Measurements from ENCODE around the gene DCN.
"Not testable (repeated sequence)": the region's sequence is repeated elsewhere in the genome, so short reads cannot be mapped to it uniquely, and the experiment has no call there.

DNA sequence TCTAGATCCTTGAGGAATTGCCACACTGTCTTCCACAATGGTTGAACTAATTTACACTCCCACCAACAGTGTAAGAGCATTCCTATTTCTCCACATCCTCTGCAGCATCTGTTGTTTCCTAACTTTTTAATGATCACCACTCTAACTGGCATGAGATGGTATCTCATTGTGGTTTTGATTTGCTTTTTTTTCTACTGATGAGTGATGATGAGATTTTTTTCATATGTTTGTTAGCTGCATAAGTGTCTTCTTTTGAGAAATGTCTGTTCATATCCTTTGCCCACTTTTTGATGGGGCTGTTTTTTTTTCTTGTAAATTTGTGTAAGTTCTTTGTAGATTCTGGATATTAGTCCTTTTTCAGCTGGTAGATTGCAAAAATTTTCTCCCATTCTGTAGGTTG is 24.7 kb upstream of the DCN start:
- TF ChIP-seq, protein P1, sequence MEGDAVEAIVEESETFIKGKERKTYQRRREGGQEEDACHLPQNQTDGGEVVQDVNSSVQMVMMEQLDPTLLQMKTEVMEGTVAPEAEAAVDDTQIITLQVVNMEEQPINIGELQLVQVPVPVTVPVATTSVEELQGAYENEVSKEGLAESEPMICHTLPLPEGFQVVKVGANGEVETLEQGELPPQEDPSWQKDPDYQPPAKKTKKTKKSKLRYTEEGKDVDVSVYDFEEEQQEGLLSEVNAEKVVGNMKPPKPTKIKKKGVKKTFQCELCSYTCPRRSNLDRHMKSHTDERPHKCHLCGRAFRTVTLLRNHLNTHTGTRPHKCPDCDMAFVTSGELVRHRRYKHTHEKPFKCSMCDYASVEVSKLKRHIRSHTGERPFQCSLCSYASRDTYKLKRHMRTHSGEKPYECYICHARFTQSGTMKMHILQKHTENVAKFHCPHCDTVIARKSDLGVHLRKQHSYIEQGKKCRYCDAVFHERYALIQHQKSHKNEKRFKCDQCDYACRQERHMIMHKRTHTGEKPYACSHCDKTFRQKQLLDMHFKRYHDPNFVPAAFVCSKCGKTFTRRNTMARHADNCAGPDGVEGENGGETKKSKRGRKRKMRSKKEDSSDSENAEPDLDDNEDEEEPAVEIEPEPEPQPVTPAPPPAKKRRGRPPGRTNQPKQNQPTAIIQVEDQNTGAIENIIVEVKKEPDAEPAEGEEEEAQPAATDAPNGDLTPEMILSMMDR (IDR thresholded peaks at IDR 0.05) = not testable (repeated sequence)
- TF ChIP-seq POLR2A (IDR thresholded peaks at IDR 0.05) = not testable (repeated sequence)

Data from right lobe of liver (tissue), 4 donors.